VCaP (cell line): Measurements from ENCODE around the gene MRM3.

ENCODE experiments used
- H3K27ac ChIP-seq: fragments of 450-650 bp; 2 replicates; pipeline ENCODE4 v1.5.1; 2017
- TF ChIP-seq, protein P1 (sequence below): fragments of 450-650 bp; conservative IDR thresholded peaks from 2 replicates; pipeline ENCODE4 v1.5.1; 2017; ENCODE audit warnings: mild to moderate bottlenecking, moderate library complexity

MRM3 gene, protein sequence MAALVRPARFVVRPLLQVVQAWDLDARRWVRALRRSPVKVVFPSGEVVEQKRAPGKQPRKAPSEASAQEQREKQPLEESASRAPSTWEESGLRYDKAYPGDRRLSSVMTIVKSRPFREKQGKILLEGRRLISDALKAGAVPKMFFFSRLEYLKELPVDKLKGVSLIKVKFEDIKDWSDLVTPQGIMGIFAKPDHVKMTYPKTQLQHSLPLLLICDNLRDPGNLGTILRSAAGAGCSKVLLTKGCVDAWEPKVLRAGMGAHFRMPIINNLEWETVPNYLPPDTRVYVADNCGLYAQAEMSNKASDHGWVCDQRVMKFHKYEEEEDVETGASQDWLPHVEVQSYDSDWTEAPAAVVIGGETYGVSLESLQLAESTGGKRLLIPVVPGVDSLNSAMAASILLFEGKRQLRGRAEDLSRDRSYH

DNA sequence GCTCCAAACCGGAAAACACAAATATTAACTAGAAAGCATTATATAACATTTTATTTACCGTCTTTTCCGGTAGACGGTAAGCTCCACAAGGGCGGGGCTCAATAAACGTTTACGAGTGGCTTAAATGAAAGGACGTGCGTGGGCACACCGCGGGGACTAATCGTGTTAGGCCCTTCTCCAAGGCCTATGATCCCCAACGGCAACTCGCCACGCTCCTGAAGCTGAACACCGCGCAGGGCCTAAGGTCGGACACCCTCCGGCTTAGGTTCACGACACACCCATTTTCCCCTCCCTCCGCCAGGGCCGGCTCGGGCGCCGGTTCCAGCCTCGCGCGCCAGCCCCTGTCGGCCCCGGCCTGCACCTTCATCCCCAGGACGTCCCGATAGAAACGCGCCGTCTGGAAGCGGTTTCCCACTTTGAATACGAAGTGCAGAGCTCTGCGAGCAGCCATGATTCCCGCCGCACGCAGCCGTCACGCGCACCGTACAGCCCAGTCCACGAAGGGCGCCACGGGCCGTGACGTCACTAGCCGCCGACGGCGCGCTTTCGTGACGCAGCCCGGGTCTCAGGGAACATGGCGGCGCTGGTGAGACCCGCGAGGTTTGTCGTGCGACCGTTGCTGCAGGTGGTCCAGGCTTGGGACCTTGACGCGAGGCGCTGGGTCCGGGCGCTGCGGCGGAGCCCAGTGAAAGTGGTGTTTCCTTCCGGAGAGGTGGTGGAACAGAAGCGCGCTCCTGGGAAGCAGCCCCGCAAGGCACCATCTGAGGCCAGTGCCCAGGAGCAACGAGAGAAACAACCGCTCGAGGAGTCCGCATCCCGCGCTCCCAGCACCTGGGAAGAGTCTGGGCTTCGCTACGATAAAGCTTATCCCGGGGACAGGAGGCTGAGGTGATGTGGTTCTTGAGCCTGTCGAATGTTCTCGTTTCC is at the start of gene MRM3, which contains the start of gene GLOD4:
MRM3 (plus strand) TSS at position 549 of the 927 bp plus-strand sequence; CDS start at position 575, 26 bp downstream.
GLOD4 (minus strand) TSS at position 476 of the 927 bp plus-strand sequence; CDS start at position 451, 25 bp downstream.
- H3K27ac ChIP-seq, result peak within 1 kb of the TSS; percentile 95
- TF ChIP-seq, protein P1, sequence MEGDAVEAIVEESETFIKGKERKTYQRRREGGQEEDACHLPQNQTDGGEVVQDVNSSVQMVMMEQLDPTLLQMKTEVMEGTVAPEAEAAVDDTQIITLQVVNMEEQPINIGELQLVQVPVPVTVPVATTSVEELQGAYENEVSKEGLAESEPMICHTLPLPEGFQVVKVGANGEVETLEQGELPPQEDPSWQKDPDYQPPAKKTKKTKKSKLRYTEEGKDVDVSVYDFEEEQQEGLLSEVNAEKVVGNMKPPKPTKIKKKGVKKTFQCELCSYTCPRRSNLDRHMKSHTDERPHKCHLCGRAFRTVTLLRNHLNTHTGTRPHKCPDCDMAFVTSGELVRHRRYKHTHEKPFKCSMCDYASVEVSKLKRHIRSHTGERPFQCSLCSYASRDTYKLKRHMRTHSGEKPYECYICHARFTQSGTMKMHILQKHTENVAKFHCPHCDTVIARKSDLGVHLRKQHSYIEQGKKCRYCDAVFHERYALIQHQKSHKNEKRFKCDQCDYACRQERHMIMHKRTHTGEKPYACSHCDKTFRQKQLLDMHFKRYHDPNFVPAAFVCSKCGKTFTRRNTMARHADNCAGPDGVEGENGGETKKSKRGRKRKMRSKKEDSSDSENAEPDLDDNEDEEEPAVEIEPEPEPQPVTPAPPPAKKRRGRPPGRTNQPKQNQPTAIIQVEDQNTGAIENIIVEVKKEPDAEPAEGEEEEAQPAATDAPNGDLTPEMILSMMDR, result 0 out of 2 replicates have a peak, but pooled peaks have one; percentile 9

DNA sequence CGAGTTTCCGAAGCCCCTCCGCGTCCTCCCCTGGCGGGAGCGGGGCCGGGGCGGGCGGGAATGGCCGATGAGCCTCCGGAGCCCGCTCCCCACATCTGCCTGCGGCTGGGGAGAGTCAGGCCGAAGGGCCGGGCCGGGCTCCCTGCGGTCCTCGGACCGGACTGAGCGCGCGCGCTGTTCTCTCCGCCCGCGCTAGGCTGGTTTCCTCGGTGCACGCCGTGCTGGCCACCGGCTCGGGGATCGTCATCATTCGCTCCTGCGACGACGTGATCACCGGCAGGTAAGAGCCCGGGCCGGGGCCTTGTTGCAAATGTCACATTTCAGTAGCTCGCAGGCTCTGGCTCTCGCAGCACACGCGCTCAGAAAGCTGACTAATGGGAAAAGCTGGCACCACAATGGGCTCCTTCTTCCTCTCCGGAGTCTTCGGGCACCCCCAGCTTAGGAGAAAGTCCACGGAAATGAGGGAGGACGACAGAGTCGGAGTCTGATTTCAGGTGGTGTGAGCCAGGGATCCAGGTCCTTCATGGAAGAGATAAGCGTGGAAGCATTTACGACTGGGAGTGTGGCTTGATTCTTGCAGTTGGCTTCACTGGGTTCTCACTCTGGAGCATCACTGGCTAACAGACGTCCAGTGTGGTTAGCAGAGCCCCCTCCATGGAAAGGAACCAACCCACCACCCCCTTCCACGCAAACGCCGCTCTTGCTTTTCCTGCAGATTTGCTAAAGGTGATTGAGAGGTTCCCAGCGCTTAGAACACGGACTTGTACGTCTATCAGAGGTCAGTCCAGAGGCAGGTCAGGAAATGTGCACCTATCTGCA is 49.0 kb upstream of the MRM3 start:
- TF ChIP-seq, protein P1, result no peak

DNA sequence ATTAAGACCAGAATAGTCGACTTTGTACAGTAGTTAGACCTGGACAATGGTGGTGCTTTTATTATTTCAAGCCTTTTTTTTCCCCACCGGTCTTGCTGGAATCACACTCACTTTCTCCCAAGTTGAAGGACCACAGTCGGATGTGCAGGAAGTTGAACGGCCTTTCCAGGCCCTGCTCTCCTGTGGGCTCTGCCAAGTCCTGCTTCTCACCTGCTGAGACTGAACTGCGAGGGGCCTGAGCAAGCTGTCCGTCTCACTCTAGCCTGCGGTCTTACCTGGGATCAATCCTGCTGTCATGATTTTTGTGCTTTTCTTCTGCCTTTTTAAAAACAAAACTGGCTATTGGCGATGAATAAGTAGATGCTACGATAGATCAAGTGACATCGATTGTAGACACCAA is 48.4 kb upstream of the MRM3 start:
- TF ChIP-seq, protein P1, result no peak
- peak overlapping the region; percentile 98 for H3K27ac ChIP-seq

More for the DNA sequence above, 49.0 kb upstream of the MRM3 start:
- H3K27ac ChIP-seq, result peak overlapping the region; percentile 98

DNA sequence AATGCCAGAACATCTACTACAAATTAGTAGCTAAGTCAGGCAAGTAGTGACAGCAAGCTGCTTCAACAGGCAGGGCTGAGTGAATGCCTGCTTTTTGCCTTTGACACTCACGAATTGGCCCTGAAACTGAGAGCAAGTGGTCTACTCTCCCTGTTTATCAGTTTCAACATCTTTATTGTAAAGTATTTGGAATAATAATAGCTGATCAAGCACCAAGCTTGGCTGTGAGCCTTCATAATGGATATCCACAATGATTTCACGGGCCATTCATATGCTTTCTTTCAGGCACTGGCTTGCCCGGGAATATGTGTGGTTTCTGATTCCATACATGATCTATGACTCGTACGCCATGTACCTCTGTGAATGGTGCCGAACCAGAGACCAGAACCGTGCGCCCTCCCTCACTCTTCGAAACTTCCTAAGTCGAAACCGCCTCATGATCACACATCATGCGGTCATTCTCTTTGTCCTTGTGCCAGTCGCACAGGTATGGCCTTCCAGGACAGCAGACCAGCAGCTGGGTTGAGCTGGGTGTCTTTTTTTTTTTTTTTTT is 44.5 kb upstream of the MRM3 start:
- TF ChIP-seq, protein P1, result no peak
- H3K27ac ChIP-seq, result no peak overlapping the region

DNA sequence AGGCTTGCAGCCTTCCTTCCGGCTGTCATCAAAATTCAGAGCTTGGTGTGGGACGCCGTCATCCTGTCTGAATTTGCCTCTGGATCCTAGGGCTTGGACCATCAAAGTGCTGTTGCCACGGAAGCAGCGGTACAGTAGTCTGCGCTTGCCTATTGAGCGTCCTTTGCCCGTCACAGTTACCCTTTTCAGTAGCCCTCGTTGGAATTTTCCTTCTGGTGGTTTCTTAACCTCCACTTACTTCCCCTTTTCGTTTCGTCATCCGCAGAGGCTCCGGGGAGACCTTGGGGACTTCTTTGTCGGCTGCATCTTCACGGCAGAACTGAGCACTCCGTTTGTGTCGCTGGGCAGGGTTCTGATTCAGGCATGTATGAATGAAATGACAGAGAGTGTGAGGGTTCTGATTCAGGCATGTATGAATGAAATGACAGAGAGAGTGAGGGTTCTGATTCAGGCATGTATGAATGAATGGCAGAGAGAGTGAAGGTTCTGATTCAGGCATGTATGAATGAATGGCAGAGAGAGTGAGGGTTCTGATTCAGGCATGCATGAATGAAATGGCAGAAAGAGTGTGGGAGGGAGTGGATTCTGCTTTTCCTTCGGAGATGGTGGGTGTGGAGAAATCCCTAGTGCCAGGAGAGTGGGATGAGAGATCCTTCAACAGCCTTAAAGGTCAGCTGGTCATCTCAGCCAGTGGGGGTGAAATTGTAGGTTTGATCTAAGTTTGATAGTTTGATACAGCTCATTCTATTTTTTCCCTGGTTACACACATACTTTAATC is 41.7 kb upstream of the MRM3 start:
- TF ChIP-seq, protein P1, result no peak
- no peak overlapping the region for H3K27ac ChIP-seq

DNA sequence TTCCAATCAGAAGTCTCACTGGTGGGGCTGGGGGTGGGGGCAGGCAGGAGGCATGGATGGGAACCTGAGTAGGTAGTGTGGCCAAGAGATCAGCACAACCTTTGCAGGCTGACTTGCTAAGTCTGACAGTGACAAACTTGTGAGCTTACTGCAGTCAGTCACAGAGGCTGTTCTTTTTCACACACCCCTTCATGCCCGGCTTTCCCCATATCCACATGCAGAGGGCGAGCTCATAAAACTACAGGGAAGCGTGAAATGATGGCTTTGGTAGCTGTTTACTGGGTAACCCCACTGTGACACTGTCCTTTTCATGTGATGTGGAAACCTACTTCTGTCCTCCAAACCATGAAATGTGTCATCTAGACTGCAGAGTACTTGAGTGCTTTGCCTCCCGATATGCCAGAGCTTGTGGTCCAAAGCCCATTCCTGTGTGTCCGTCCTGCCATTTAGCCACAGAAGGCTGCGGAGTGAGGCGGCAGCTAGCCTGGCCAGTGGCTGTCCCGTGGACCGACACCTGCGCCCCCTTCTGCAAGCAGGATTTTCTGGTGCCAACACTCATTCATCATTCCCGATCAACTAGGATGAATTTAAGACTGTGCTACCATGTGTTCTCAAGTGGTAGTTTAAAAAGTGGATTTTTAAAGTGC is 39.9 kb upstream of the MRM3 start:
- TF ChIP-seq, protein P1, result no peak
- H3K27ac ChIP-seq, result no peak overlapping the region
